Fibroblast of skin of right quadriceps (primary cell): ENCODE data around the gene ARFGAP1.

ENCODE experiments used
- DNase-seq: peaks from one replicate; pipeline ENCODE4 v3.0.0-alpha.2; 2013

ARFGAP1 gene

GRCh38 chr20:63336232-63336752, 63.7 kb downstream of the ARFGAP1 start:
- DNase-seq = no peak

- no peak for DNase-seq
These were observed 65.3 kb downstream of the ARFGAP1 start for GRCh38 chr20:63337786-63338420.
